A549 (cell line): Measurements from ENCODE around the gene KIF21A.

ENCODE experiments used
- BHLHE40 ChIP-seq: IDR thresholded peaks from 2 replicates; pipeline ENCODE4 v1.6.1; 2012; ENCODE audit warnings: low read depth, low read length, inconsistent platforms
- EP300 ChIP-seq, 2 experiments: fragments of >200 bp; sonication (Bioruptor Twin); formaldehyde crosslinking; IDR thresholded peaks; 2 replicates in 1 of 2; 3 replicates in 1 of 2; pipeline ENCODE4 v1.6.1; 2016 to 2017
- RFX5 ChIP-seq: fragments of 450-650 bp; IDR thresholded peaks from 2 replicates; pipeline ENCODE4 v1.7.1; 2014; ENCODE audit warnings: antibody characterized with exemption, mild to moderate bottlenecking, moderate library complexity

GRCh38 chr12:39329018-39329417 lies 113.9 kb downstream of the KIF21A start:
- no peak for TF ChIP-seq BHLHE40
- no peak for TF ChIP-seq RFX5
- no peak for TF ChIP-seq EP300 (IDR thresholded peaks at IDR 0.05)
